ENCODE data around the gene MED22. TPM values are rescaled to one million over a fixed set of nuclear protein-coding genes. Genes with fewer than 3 reads are reported as not detected.

MED22 gene
- total and polyA plus RNA-seq, 3 donors from 2014 or later = 20.2 to 29.3 (median 25.9) TPM

- no peak overlapping the region for H3K27ac ChIP-seq
- H3K9me3 ChIP-seq = no peaks in the 10 kb centered on the region
- H3K4me1 ChIP-seq = no peaks in the 10 kb centered on the region
- H3K4me3 ChIP-seq = no peak overlapping the region
- no peaks in the 10 kb centered on the region for H3K36me3 ChIP-seq (ENCODE audit: low read depth, missing control alignments)
- DNase-seq = no peak
- H3K27me3 ChIP-seq = no peaks in the 10 kb centered on the region
- 89 to 95% methylated on average over 9 of the region's 9 CpGs for WGBS, 2 donors
- no peak for TF ChIP-seq POLR2A (IDR thresholded peaks at IDR 0.05)
- TF ChIP-seq, protein P1, sequence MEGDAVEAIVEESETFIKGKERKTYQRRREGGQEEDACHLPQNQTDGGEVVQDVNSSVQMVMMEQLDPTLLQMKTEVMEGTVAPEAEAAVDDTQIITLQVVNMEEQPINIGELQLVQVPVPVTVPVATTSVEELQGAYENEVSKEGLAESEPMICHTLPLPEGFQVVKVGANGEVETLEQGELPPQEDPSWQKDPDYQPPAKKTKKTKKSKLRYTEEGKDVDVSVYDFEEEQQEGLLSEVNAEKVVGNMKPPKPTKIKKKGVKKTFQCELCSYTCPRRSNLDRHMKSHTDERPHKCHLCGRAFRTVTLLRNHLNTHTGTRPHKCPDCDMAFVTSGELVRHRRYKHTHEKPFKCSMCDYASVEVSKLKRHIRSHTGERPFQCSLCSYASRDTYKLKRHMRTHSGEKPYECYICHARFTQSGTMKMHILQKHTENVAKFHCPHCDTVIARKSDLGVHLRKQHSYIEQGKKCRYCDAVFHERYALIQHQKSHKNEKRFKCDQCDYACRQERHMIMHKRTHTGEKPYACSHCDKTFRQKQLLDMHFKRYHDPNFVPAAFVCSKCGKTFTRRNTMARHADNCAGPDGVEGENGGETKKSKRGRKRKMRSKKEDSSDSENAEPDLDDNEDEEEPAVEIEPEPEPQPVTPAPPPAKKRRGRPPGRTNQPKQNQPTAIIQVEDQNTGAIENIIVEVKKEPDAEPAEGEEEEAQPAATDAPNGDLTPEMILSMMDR (IDR thresholded peaks at IDR 0.05) = no peak
- intact Hi-C loops (cut with DNase I; ENCODE audit: low total_unique reads) = no loop called here
Measured at GRCh38 chr9:133387680-133388079, 39.7 kb upstream of the MED22 start.

- intact Hi-C loops (cut with DNase I; ENCODE audit: low total_unique reads) = no loop called here
- H3K4me1 ChIP-seq = no peaks in the 10 kb centered on the region
- H3K27ac ChIP-seq = no peak overlapping the region
- WGBS, 2 donors = 84 to 87% methylated on average over 3 to 13 of the region's 13 CpGs
- TF ChIP-seq, protein P1 (IDR thresholded peaks at IDR 0.05) = no peak
- no peak for TF ChIP-seq POLR2A (IDR thresholded peaks at IDR 0.05)
- no peak for DNase-seq
- H3K36me3 ChIP-seq (ENCODE audit: low read depth, missing control alignments) = no peaks in the 10 kb centered on the region
- no peak overlapping the region for H3K4me3 ChIP-seq
- no peaks in the 10 kb centered on the region for H3K9me3 ChIP-seq
- no peaks in the 10 kb centered on the region for H3K27me3 ChIP-seq
Measured at GRCh38 chr9:133386338-133386737, 38.4 kb upstream of the MED22 start.

DNA sequence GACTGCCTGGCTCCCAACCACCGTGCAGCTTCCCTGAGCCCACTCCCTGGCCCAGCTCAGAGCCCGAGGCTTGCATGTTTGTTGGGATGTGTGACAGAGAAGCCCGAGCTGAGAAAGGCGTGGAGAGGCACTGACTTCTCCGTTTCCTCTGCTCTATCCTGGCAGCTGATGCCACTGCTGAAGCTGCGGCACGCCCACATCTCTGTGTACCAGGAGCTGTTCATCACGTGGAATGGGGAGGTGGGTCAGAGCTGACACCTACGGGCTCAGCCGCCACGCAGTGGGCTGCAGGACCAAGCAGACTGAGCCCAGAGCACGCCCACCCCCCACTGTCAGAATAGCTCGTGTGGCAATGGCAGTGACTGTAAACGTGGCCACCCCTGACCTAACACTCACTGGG, 37.5 kb upstream of the MED22 start:
- H3K36me3 ChIP-seq (ENCODE audit: low read depth, missing control alignments) = no peaks in the 10 kb centered on the region
- intact Hi-C loops (cut with DNase I; ENCODE audit: low total_unique reads) = no loop called here
- H3K9me3 ChIP-seq = no peaks in the 10 kb centered on the region
- no peak overlapping the region for H3K27ac ChIP-seq
- no peak for DNase-seq
- TF ChIP-seq, protein P1 (IDR thresholded peaks at IDR 0.05) = no peak
- TF ChIP-seq POLR2A (IDR thresholded peaks at IDR 0.05) = no peak
- no peaks in the 10 kb centered on the region for H3K4me1 ChIP-seq
- H3K4me3 ChIP-seq = no peak overlapping the region
- 86 to 89% methylated on average over 9 to 14 of the region's 14 CpGs for WGBS, 2 donors
- no peaks in the 10 kb centered on the region for H3K27me3 ChIP-seq

DNA sequence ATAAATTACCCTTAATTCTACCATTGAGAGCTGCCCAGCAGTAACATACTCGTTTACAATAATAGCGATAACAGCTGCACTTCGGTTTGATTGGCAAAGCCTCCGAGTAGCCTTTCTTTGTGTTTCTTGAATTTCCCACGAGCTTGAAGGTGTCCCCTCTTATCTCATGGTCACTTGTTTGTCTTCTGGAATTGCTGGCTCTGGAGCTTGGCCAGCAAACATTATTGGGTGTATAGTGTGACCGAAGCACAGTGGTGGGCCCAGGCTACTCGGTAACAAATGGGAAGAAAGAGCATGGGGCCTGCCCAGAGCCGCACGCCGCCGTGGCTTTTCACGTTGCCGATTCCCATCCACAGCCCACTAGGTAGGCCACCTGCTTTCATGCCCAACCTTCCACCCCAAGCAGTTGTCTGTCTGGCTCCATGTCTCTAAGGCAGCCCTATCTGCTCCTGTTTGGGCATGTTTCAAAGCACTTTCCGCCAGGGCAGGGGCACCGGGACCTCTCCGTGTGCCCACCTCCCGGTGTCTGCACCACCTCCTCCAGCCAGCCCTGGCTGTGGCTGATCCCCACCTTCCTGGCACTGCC, 36.9 kb upstream of the MED22 start:
- H3K27ac ChIP-seq = no peak overlapping the region
- H3K27me3 ChIP-seq = no peaks in the 10 kb centered on the region
- DNase-seq = no peak
- 92% methylated on average over 14 to 17 of the region's 17 CpGs for WGBS, 2 donors
- intact Hi-C loops (cut with DNase I; ENCODE audit: low total_unique reads) = no loop called here
- no peaks in the 10 kb centered on the region for H3K4me1 ChIP-seq
- TF ChIP-seq POLR2A (IDR thresholded peaks at IDR 0.05) = no peak
- TF ChIP-seq, protein P1 (IDR thresholded peaks at IDR 0.05) = no peak
- no peaks in the 10 kb centered on the region for H3K9me3 ChIP-seq
- no peaks in the 10 kb centered on the region for H3K36me3 ChIP-seq (ENCODE audit: low read depth, missing control alignments)
- H3K4me3 ChIP-seq = no peak overlapping the region

GRCh38 chr9:133383438-133383837, 35.5 kb upstream of the MED22 start:
- no peak overlapping the region for H3K27ac ChIP-seq
- TF ChIP-seq, protein P1 (IDR thresholded peaks at IDR 0.05) = no peak
- TF ChIP-seq POLR2A (IDR thresholded peaks at IDR 0.05) = no peak
- no peak for DNase-seq
- H3K4me1 ChIP-seq = no peaks in the 10 kb centered on the region
- H3K9me3 ChIP-seq = no peaks in the 10 kb centered on the region
- intact Hi-C loops (cut with DNase I; ENCODE audit: low total_unique reads) = no loop called here
- H3K4me3 ChIP-seq = no peak overlapping the region
- 94 to 95% methylated on average over 3 of the region's 3 CpGs for WGBS, 2 donors
- H3K36me3 ChIP-seq (ENCODE audit: low read depth, missing control alignments) = no peaks in the 10 kb centered on the region
- no peaks in the 10 kb centered on the region for H3K27me3 ChIP-seq
